Lower leg skin (tissue), 3 donors: ENCODE measurements around the gene RGS16.

Experiments used
- POLR2A ChIP-seq, 2 donors: fragments of 450-650 bp; IDR thresholded peaks; one replicate each; pipeline ENCODE4 v1.6.1; 2016 to 2017; ENCODE audit warnings: antibody characterized with exemption in 2 of 2, mild to moderate bottlenecking in 1 of 2, moderate library complexity in 1 of 2
- TF ChIP-seq, protein P1 (sequence below), 3 donors: fragments of 450-650 bp; IDR thresholded peaks; one replicate each; pipeline ENCODE4 v1.5.1; 2016; ENCODE audit warnings: antibody characterized with exemption in 3 of 3, mild to moderate bottlenecking in 3 of 3, moderate library complexity in 2 of 3

GRCh38 chr1:182644886-182645285, 40.7 kb upstream of the RGS16 start:
- TF ChIP-seq, protein P1, sequence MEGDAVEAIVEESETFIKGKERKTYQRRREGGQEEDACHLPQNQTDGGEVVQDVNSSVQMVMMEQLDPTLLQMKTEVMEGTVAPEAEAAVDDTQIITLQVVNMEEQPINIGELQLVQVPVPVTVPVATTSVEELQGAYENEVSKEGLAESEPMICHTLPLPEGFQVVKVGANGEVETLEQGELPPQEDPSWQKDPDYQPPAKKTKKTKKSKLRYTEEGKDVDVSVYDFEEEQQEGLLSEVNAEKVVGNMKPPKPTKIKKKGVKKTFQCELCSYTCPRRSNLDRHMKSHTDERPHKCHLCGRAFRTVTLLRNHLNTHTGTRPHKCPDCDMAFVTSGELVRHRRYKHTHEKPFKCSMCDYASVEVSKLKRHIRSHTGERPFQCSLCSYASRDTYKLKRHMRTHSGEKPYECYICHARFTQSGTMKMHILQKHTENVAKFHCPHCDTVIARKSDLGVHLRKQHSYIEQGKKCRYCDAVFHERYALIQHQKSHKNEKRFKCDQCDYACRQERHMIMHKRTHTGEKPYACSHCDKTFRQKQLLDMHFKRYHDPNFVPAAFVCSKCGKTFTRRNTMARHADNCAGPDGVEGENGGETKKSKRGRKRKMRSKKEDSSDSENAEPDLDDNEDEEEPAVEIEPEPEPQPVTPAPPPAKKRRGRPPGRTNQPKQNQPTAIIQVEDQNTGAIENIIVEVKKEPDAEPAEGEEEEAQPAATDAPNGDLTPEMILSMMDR (IDR thresholded peaks at IDR 0.05): no peak
- no peak for TF ChIP-seq POLR2A (IDR thresholded peaks at IDR 0.05)
